HFFc6 (cell line): ENCODE results near the gene THADA. TPM values are rescaled to one million over a fixed set of nuclear protein-coding genes. Genes with fewer than 3 reads are reported as not detected.

Experiments
- DNase-seq: peaks from one replicate; pipeline ENCODE4 v3.0.0-alpha.2; 2018
- H3K27ac Mint-ChIP-seq: 2 replicates; pipeline ENCODE4 v1.8.0; 2020; ENCODE audit warnings: mild to moderate bottlenecking, mixed read lengths
- H3K27me3 Mint-ChIP-seq: 2 replicates; pipeline ENCODE4 v1.8.0; 2021; ENCODE audit warnings: mild to moderate bottlenecking, moderate library complexity, mixed read lengths; ENCODE audit not compliant: insufficient read depth
- H3K36me3 Mint-ChIP-seq: 2 replicates; pipeline ENCODE4 v1.8.0; 2021; ENCODE audit warnings: low read depth, mixed read lengths
- H3K4me1 Mint-ChIP-seq: 2 replicates; pipeline ENCODE4 v1.8.0; 2020; ENCODE audit warnings: low read depth, mixed read lengths
- H3K4me3 Mint-ChIP-seq: 2 replicates; pipeline ENCODE4 v1.8.0; 2020; ENCODE audit warnings: mild to moderate bottlenecking, moderate library complexity, mixed read lengths
- H3K9me3 Mint-ChIP-seq: 2 replicates; pipeline ENCODE4 v1.8.0; 2020; ENCODE audit warnings: mild to moderate bottlenecking, mixed read lengths
- CTCF ChIP-seq: fragments of 200-600 bp; sonication (generic); IDR thresholded peaks from 2 replicates; pipeline ENCODE4 v1.5.0; 2021; ENCODE audit warnings: antibody characterized with exemption, mild to moderate bottlenecking
- total RNA-seq, 6 experiments: library from RNA; stranded (reverse); fragmentation: NEBNext Ultra II Directional; extraction: Animal tissue kit (Norgen Biotek cat#: 25700); gene quantifications; 2 replicates in 1 of 6; 3 replicates in 5 of 6; pipeline ENCODE4 v1.2.3, GENCODE V29; 2021

Gene THADA
- total RNA-seq, 6 experiments from 2014 or later, result 14.3 to 20.5 (median 17.3) TPM

- Mint-ChIP-seq H3K4me3 (no peak overlapping the region), H3K36me3 (peaks cover 23% of the 10 kb centered on the region), H3K4me1 (peaks cover 31% of the 10 kb centered on the region), H3K27me3 (no peaks in the 10 kb centered on the region), H3K27ac (no peak overlapping the region), H3K9me3 (peaks cover 5% of the 10 kb centered on the region; the same call in 1 of the 2 replicates)
- peak; percentile 71 for TF ChIP-seq CTCF
- DNase-seq, result no peak
These were observed 71.5 kb downstream of the THADA start for GRCh38 chr2:43524177-43524965.

- H3K4me1 Mint-ChIP-seq, result peaks cover 50% of the 10 kb centered on the region
- H3K36me3 Mint-ChIP-seq, result peaks cover 23% of the 10 kb centered on the region
- no peak for DNase-seq
- TF ChIP-seq CTCF, result no peak
- H3K27me3 Mint-ChIP-seq, result no peaks in the 10 kb centered on the region
- no peak overlapping the region for H3K4me3 Mint-ChIP-seq
- peaks cover 5% of the 10 kb centered on the region; the same call in 1 of the 2 replicates for H3K9me3 Mint-ChIP-seq
- no peak overlapping the region for H3K27ac Mint-ChIP-seq
These were observed 73.7 kb downstream of the THADA start for GRCh38 chr2:43522177-43522576.

- TF ChIP-seq CTCF, result no peak
- Mint-ChIP-seq H3K9me3 (peaks cover 5% of the 10 kb centered on the region; the same call in 1 of the 2 replicates), H3K36me3 (peaks cover 21% of the 10 kb centered on the region), H3K4me3 (no peak overlapping the region), H3K27ac (no peak overlapping the region), H3K4me1 (peaks cover 50% of the 10 kb centered on the region), H3K27me3 (no peaks in the 10 kb centered on the region)
- no peak for DNase-seq
These were observed 74.3 kb downstream of the THADA start for GRCh38 chr2:43521568-43521967.

GRCh38 chr2:43520919-43521318, 74.9 kb downstream of the THADA start:
- no peak overlapping the region for H3K4me3 Mint-ChIP-seq
- no peak for TF ChIP-seq CTCF
- no peak overlapping the region for H3K27ac Mint-ChIP-seq
- no peak for DNase-seq
- no peaks in the 10 kb centered on the region for H3K27me3 Mint-ChIP-seq
- H3K9me3 Mint-ChIP-seq, result peaks cover 5% of the 10 kb centered on the region; the same call in 1 of the 2 replicates
- peaks cover 15% of the 10 kb centered on the region for H3K36me3 Mint-ChIP-seq
- peaks cover 53% of the 10 kb centered on the region for H3K4me1 Mint-ChIP-seq

GRCh38 chr2:43519643-43520221, 76.1 kb downstream of the THADA start:
- Mint-ChIP-seq H3K9me3 (no peaks in the 10 kb centered on the region), H3K36me3 (peaks cover 3% of the 10 kb centered on the region), H3K27ac (peak overlapping the region; percentile 89), H3K4me3 (peak overlapping the region; percentile 44), H3K27me3 (no peaks in the 10 kb centered on the region), H3K4me1 (peaks cover 51% of the 10 kb centered on the region)
- peak; percentile 91 for DNase-seq
- no peak for TF ChIP-seq CTCF
